LNCAP (cell line): ENCODE results near the gene CDH4.

Experiments
- CTCF ChIP-seq: fragments of 450-650 bp; IDR thresholded peaks from 2 replicates; pipeline ENCODE4 v1.5.1; 2017; ENCODE audit warnings: mild to moderate bottlenecking

CDH4 gene

DNA sequence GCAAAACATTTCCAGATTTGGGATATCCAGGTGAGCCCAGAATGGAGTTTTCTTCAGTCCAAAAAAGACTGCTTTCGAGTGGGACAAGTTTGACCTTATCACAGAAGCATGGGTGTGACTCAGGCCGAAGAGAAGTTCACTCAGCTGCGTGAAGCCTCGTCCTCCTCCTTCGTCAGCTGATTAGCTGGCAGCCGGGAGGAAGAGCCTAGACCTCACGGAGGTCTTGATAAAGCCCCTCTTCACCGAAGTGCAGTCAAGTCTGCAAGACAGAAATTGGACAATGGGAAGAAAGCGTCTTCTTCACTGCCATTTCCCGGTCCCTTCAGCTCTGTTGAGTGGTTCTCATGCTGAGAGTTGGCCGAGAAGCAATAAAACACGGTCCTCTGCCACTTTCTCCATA is 449.7 kb downstream of the CDH4 start:
- TF ChIP-seq CTCF: no peak

DNA sequence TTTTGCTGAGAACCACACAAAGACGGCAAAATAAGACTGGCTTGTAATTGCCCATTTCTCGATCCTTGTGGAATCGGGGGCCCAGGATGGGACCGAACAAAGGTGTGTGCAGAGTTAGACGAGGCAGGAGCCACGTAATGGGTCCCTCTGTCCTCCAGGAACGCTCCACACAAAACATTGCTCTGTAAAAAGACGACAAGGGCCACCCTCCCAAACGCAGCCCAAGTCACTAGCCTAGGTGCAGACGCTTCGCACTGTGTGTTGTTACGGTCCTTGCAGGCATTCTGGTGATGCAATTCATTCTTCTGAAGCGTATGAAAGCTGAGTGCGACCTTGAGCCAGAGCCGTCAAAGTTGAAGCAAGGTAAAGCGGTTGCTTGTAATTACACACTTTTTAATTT is 450.2 kb downstream of the CDH4 start:
- no peak for TF ChIP-seq CTCF

- TF ChIP-seq CTCF: no peak
Observed at GRCh38 chr20:61704661-61705060, 452.6 kb downstream of the CDH4 start.

- no peak for TF ChIP-seq CTCF
Observed at GRCh38 chr20:61705386-61706258, 453.6 kb downstream of the CDH4 start.

DNA sequence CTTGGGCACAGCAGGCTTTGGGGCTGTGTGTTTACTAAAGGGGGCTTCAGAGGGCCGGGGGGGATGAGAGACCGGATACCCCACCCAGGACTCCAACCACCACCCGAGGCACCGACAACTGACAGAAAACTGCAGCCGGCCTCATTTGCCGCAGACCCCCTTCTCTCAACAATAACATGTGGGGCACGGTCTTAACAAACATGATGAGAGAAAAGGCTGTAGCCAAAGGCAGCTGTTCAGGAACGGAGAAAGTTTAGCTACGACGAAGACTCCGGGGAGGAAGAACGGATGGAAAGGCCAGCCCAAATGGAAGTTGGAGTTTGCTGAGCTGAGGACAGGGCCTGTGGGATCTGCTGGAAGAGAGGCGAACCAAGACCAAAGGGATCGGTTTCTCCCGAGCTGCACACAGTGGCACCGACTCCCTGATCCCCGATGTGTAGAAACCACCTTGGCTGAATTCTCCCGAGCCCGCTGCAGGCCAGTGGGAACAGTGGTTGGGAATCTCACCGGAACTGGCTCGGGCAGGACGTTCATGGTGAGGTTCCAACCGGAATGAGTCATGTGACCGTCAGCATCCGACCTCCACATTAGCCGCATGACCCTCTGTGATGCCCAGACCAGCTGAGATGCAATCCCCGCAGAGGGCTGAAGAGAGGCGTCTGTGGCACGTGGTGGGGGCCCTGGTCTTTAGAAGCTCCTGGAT is 454.3 kb downstream of the CDH4 start:
- TF ChIP-seq CTCF: no peak

DNA sequence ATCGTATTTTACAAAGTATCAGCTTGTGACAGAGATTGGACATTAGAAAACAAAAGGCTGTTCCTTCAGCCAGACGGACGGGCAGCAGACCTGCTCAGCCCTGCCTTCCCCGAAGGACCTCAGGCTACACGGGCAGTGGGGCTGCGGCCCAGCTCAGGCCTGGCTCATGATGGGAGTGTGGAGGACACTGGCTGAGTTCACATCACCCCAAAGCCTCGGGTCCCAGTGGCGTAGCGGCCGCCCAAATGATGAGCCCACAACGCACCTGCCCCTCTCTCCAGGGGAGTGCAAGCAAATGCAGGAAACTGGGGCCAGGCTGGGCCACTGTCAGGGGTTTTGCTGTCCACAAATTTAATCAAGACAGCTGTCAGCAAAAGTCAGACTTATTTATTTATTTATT is 456.8 kb downstream of the CDH4 start:
- TF ChIP-seq CTCF: no peak

DNA sequence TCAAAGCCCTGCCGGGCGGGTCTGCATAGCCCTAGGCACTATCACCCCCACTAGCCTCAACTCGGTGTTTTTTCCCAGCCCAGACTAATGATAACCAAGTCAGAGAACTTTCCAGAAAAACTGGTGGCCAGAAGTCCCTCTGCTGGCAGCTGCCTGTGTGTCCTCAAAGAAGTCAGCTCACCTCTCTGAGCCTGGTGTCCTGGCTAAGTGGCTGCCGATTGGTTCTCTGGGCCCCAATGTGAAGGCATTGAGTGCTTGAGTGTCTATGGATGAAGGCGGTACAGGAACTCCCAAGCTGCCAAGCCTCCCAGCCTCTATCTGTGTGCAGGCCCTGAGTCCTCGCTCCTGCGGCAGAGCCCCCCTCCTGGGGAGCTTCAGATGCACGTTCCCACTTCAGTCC is 458.0 kb downstream of the CDH4 start:
- TF ChIP-seq CTCF: no peak
